ENCODE data around the gene HOXA5.

DNA sequence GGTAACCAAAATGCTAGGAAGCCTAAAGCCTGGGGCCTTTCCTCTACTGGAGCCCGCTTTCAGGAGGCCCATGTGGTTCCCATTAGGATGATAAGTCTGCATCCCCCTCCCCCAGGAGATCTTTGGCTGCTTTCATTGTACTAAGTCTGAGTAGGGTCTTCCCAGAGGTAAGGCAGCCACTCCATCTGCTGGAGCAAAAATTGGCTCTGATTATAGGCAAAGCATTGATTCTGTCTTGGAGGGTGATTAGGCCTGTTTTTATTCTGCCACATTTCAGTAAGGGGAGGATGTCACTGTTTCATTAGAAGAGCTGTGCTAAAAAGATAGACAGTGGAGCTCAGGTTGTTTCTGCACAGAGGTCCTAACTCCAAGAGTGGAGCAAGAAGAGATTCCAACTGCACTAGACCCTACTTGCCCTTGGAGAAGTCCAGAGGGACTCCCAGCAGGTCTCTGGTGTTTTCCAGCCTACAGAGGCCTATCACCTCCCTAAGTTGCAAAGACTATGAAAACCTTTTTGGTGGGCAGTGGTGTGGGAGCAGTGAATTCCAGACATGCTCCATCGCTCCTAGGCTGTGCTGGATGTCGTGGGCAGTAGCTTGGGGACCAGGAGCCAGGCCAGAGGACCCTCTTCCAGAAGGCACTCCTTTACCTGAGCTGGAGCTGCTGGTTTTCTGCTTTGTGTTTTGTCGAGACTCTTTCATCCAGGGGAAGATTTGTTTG lies 33.9 kb downstream of the HOXA5 start:
- TF ChIP-seq CTCF (IDR thresholded peaks at IDR 0.05) (no peak), ZFX (IDR thresholded peaks at IDR 0.05; ENCODE audit: borderline replicate concordance) (no peak)

Measured in 22Rv1 (cell line).